GM19463 (cell line): ENCODE data around the gene C3orf20.

ENCODE experiments used
- ATAC-seq: cut with Tn5 transposase; IDR thresholded peaks from one replicate; pipeline ENCODE4 v1.9.1; 2021; ENCODE audit warnings: mild to moderate bottlenecking, moderate library complexity; ENCODE audit not compliant: unreplicated experiment

Gene C3orf20

GRCh38 chr3:14698601-14699244 is 23.8 kb downstream of the C3orf20 start:
- no peak for ATAC-seq

GRCh38 chr3:14699643-14700042 is 24.7 kb downstream of the C3orf20 start:
- no peak for ATAC-seq

- ATAC-seq = no peak
Observed at GRCh38 chr3:14700891-14701290, 25.9 kb downstream of the C3orf20 start.

- no peak for ATAC-seq
Observed at GRCh38 chr3:14701676-14702075, 26.7 kb downstream of the C3orf20 start.

- no peak for ATAC-seq
Observed at GRCh38 chr3:14703128-14703750, 28.3 kb downstream of the C3orf20 start.

GRCh38 chr3:14703791-14704190 is 28.9 kb downstream of the C3orf20 start:
- ATAC-seq = no peak

- ATAC-seq = no peak
Observed at GRCh38 chr3:14706096-14706495, 31.2 kb downstream of the C3orf20 start.

GRCh38 chr3:14716591-14716990 is 41.6 kb downstream of the C3orf20 start:
- ATAC-seq = no peak

- no peak for ATAC-seq
Observed at GRCh38 chr3:14717307-14717706, 42.4 kb downstream of the C3orf20 start.

- ATAC-seq = no peak
Observed at GRCh38 chr3:14718539-14718938, 43.6 kb downstream of the C3orf20 start.

- no peak for ATAC-seq
Observed at GRCh38 chr3:14719006-14719405, 44.1 kb downstream of the C3orf20 start.

GRCh38 chr3:14721126-14721864 is 46.4 kb downstream of the C3orf20 start:
- no peak for ATAC-seq

GRCh38 chr3:14725013-14725412 is 50.1 kb downstream of the C3orf20 start:
- no peak for ATAC-seq

GRCh38 chr3:14725564-14726440 is 50.9 kb downstream of the C3orf20 start:
- ATAC-seq = no peak

- no peak for ATAC-seq
Observed at GRCh38 chr3:14726441-14726780, 51.5 kb downstream of the C3orf20 start.

GRCh38 chr3:14728113-14728512 is 53.2 kb downstream of the C3orf20 start:
- no peak for ATAC-seq

- ATAC-seq = no peak
Observed at GRCh38 chr3:14730703-14731382, 55.9 kb downstream of the C3orf20 start.

- ATAC-seq = no peak
Observed at GRCh38 chr3:14740983-14741382, 66.0 kb downstream of the C3orf20 start.

GRCh38 chr3:14741510-14741909 is 66.6 kb downstream of the C3orf20 start:
- no peak for ATAC-seq

- no peak for ATAC-seq
Observed at GRCh38 chr3:14744556-14744955, 69.6 kb downstream of the C3orf20 start.

- ATAC-seq = no peak
Observed at GRCh38 chr3:14750650-14751049, 75.7 kb downstream of the C3orf20 start.
